ENCODE measurements around the gene CAPN9.

DNA sequence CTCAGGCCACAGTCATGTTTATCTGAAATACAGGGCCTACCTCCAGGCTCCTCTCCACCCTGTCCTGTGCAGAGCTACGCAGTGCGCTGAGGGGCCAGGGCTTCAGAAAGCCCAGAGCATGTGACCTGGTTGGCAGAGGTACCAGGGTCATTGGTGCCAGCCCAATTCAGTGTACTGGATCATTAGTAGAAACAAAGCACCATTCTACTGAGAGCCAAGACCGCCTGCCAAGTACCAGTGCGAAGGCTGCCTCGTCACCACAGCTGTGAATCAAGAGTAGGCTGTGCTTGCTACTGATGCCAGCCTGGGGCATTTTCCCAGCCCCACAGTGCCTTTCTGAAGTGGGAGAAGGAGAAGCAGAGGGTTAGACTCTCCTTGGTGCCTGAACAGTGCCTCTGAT lies 59.8 kb downstream of the CAPN9 start:
- TF ChIP-seq, protein P1, sequence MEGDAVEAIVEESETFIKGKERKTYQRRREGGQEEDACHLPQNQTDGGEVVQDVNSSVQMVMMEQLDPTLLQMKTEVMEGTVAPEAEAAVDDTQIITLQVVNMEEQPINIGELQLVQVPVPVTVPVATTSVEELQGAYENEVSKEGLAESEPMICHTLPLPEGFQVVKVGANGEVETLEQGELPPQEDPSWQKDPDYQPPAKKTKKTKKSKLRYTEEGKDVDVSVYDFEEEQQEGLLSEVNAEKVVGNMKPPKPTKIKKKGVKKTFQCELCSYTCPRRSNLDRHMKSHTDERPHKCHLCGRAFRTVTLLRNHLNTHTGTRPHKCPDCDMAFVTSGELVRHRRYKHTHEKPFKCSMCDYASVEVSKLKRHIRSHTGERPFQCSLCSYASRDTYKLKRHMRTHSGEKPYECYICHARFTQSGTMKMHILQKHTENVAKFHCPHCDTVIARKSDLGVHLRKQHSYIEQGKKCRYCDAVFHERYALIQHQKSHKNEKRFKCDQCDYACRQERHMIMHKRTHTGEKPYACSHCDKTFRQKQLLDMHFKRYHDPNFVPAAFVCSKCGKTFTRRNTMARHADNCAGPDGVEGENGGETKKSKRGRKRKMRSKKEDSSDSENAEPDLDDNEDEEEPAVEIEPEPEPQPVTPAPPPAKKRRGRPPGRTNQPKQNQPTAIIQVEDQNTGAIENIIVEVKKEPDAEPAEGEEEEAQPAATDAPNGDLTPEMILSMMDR (IDR thresholded peaks at IDR 0.05 in 4 of 5, conservative IDR thresholded peaks at IDR 0.05 in 1 of 5), result no peak
- TF ChIP-seq POLR2A (IDR thresholded peaks at IDR 0.05), result peak in 1 of 2 donors; percentile 14

Measured in gastrocnemius medialis (tissue), 4 donors.